HepG2 (cell line): ENCODE results near the gene VAMP2. TPM values are rescaled to one million over a fixed set of nuclear protein-coding genes. Genes with fewer than 3 reads are reported as not detected.

Experiments used
- AKAP8 ChIP-seq: sonication (generic); formaldehyde crosslinking; IDR thresholded peaks from 2 replicates; pipeline ENCODE4 v1.5.1; 2020; ENCODE audit warnings: mild to moderate bottlenecking, missing genetic modification reagents
- ATF7-NPFF ChIP-seq: sonication (generic); formaldehyde crosslinking; IDR thresholded peaks from 2 replicates; pipeline ENCODE4 v1.8.1; 2023; ENCODE audit warnings: mild to moderate bottlenecking, low read depth, missing genetic modification reagents, moderate library complexity
- CEBPZ ChIP-seq: IDR thresholded peaks from 2 replicates; pipeline ENCODE4 v1.6.1; 2012; ENCODE audit warnings: low read length, improper control_type of control experiment
- CREBL2 ChIP-seq: sonication (generic); formaldehyde crosslinking; IDR thresholded peaks from 2 replicates; pipeline ENCODE4 v1.8.1; 2023; ENCODE audit warnings: missing genetic modification reagents, mild to moderate bottlenecking, borderline replicate concordance
- FOXP4 ChIP-seq: sonication (generic); formaldehyde crosslinking; IDR thresholded peaks from 2 replicates; pipeline ENCODE4 v1.4.0; 2020; ENCODE audit warnings: missing genetic modification reagents
- GTF3A ChIP-seq: sonication (generic); formaldehyde crosslinking; conservative IDR thresholded peaks from 2 replicates; pipeline ENCODE4 v1.4.0; 2020; ENCODE audit warnings: mild to moderate bottlenecking, missing genetic modification reagents
- HDAC2 ChIP-seq: sonication (generic); formaldehyde crosslinking; IDR thresholded peaks from 2 replicates; pipeline ENCODE4 v1.4.0; 2020; ENCODE audit warnings: missing genetic modification reagents
- ISX ChIP-seq: sonication (generic); formaldehyde crosslinking; conservative IDR thresholded peaks from 2 replicates; pipeline ENCODE4 v1.5.0; 2020; ENCODE audit warnings: missing genetic modification reagents
- MEF2D ChIP-seq: sonication (generic); formaldehyde crosslinking; IDR thresholded peaks from 2 replicates; pipeline ENCODE4 v1.5.1; 2020; ENCODE audit warnings: mild to moderate bottlenecking, missing genetic modification reagents
- MIXL1 ChIP-seq: IDR thresholded peaks from 2 replicates; pipeline ENCODE4 v1.6.1; 2016
- NCOA2 ChIP-seq: sonication (generic); formaldehyde crosslinking; IDR thresholded peaks from 2 replicates; pipeline ENCODE4 v1.8.0; 2022; ENCODE audit warnings: inconsistent platforms
- PAX8 ChIP-seq: sonication (generic); formaldehyde crosslinking; IDR thresholded peaks from 2 replicates; pipeline ENCODE4 v1.8.0; 2022; ENCODE audit warnings: mild to moderate bottlenecking, missing genetic modification reagents, borderline replicate concordance
- PRMT3 ChIP-seq: sonication (generic); formaldehyde crosslinking; IDR thresholded peaks from 2 replicates; pipeline ENCODE4 v1.8.1; 2022; ENCODE audit warnings: low read depth, mild to moderate bottlenecking, moderate library complexity, missing genetic modification reagents, borderline replicate concordance
- RORA ChIP-seq: sonication (generic); formaldehyde crosslinking; IDR thresholded peaks from 2 replicates; pipeline ENCODE4 v1.5.0; 2020; ENCODE audit warnings: mild to moderate bottlenecking, missing genetic modification reagents, moderate library complexity
- SUZ12 ChIP-seq: fragments of 150-350 bp; IDR thresholded peaks from 2 replicates; pipeline ENCODE4 v1.6.1; 2014; ENCODE audit warnings: low read depth, low read length
- TBL1XR1 ChIP-seq: fragments of 150-350 bp; IDR thresholded peaks from 2 replicates; pipeline ENCODE4 v1.6.1; 2014; ENCODE audit warnings: borderline replicate concordance, low read length; ENCODE audit not compliant: partially characterized antibody
- TEAD3 ChIP-seq: optimal IDR thresholded peaks from 2 replicates; pipeline ENCODE3; 2016; ENCODE audit warnings: borderline replicate concordance
- THAP8 ChIP-seq: sonication (generic); formaldehyde crosslinking; IDR thresholded peaks from 2 replicates; pipeline ENCODE4 v1.5.1; 2020; ENCODE audit warnings: missing genetic modification reagents, mild to moderate bottlenecking, borderline replicate concordance
- ZFAT ChIP-seq: sonication (generic); formaldehyde crosslinking; conservative IDR thresholded peaks from 2 replicates; pipeline ENCODE4 v1.8.1; 2023; ENCODE audit warnings: missing genetic modification reagents, inconsistent platforms
- ZFX ChIP-seq: sonication (generic); formaldehyde crosslinking; IDR thresholded peaks from 2 replicates; pipeline ENCODE4 v1.4.0; 2020; ENCODE audit warnings: mild to moderate bottlenecking, low read depth, missing genetic modification reagents, moderate library complexity
- ZNF343 ChIP-seq: sonication (generic); formaldehyde crosslinking; IDR thresholded peaks from 2 replicates; pipeline ENCODE4 v1.4.0; 2020; ENCODE audit warnings: mild to moderate bottlenecking, missing genetic modification reagents
- ZNF460 ChIP-seq: sonication (generic); formaldehyde crosslinking; IDR thresholded peaks from 2 replicates; pipeline ENCODE4 v1.5.1; 2020; ENCODE audit warnings: missing genetic modification reagents, mild to moderate bottlenecking, borderline replicate concordance
- ZNF496 ChIP-seq: sonication (generic); formaldehyde crosslinking; IDR thresholded peaks from 2 replicates; pipeline ENCODE4 v1.8.1; 2023; ENCODE audit warnings: mild to moderate bottlenecking, moderate library complexity, missing genetic modification reagents; ENCODE audit not compliant: insufficient replicate concordance
- ZNF670 ChIP-seq: sonication (generic); formaldehyde crosslinking; IDR thresholded peaks from 2 replicates; pipeline ENCODE4 v1.8.0; 2022; ENCODE audit warnings: mild to moderate bottlenecking, missing genetic modification reagents, borderline replicate concordance
- polyA plus RNA-seq, 8 experiments: library from polyadenylated mRNA; depleted of rRNA in 3 of 8; stranded (reverse) in 7 of 8; unstranded in 1 of 8; fragments of >200 nt; fragmentation: Illumina TruSeq in 4 of 8; extraction: Trizol in 4 of 8; gene quantifications; 2 replicates each; pipeline versions ENCODE4 v1.2.1 to v1.2.3, GENCODE V29; 2011 to 2016; ENCODE audit warnings: low read depth in 4 of 8, missing spikeins in 1 of 8, mixed read lengths in 1 of 8; ENCODE audit not compliant: insufficient read depth in 1 of 8
- total RNA-seq, 5 experiments: library from RNA; depleted of rRNA; stranded (reverse); fragments of >200 nt; fragmentation: Illumina TruSeq; extraction: Trizol; gene quantifications; 2 replicates each; pipeline ENCODE4 v1.2.3, GENCODE V29; 2016; ENCODE audit warnings: low read depth in 1 of 5
- TF ChIP-seq, protein P1 (sequence below): sonication (generic); formaldehyde crosslinking; IDR thresholded peaks from 2 replicates; pipeline ENCODE4 v1.8.1; 2023; ENCODE audit warnings: mild to moderate bottlenecking, moderate library complexity, missing genetic modification reagents

Gene VAMP2
- total and polyA plus RNA-seq, 2 of the 13 experiments (the other 11 are each of a cell fraction or from before 2014, with no cell fraction given): 3.9 to 17.2 TPM

DNA sequence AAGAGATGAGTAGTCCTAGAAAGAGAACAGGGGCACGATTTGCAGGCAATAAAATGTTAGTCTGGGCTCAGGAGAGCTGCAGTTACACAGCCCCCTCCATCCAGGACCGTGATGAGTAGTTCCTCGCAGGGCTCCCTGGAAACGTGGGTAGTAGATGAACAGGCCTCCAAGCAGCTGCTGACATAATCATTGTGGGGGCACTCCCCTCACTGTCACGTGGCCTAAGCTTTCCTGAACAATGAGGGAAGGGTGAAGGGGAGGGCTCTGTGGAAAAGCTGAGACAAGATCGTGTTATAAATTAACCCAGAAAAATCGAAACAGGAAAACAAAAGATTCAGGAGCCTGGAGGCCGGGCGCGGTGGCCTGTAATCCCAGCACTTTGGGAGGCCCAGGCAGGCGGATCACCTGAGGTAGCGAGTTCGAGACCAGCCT is 9.2 kb downstream of the VAMP2 start (continued):
- TF ChIP-seq CREBL2 (no peak), FOXP4 (CRISPR knock-in tag) (peak; percentile 60), RORA (CRISPR knock-in tag) (no peak), ZNF496 (CRISPR knock-in tag) (no peak), PRMT3 (CRISPR knock-in tag) (no peak), GTF3A (CRISPR knock-in tag) (no peak), CEBPZ (no peak), ZFAT (CRISPR knock-in tag) (no peak), AKAP8 (CRISPR knock-in tag) (peak; percentile 49; the same call in 1 of the 2 replicates), TEAD3 (CRISPR knock-in tag) (no peak), HDAC2 (peak; percentile 44), ZFX (CRISPR knock-in tag) (peak; percentile 73), NCOA2 (CRISPR knock-in tag) (no peak; the same call in 1 of the 2 replicates), PAX8 (CRISPR knock-in tag) (no peak), THAP8 (CRISPR knock-in tag) (no peak), MEF2D (peak; percentile 20; the same call in 1 of the 2 replicates), SUZ12 (no peak), TBL1XR1 (peak; percentile 12), MIXL1 (CRISPR knock-in tag) (peak; percentile 21; the same call in 1 of the 2 replicates), ZNF670 (CRISPR knock-in tag) (no peak), ISX (CRISPR knock-in tag) (no peak), ATF7-NPFF (CRISPR knock-in tag) (no peak), ZNF460 (CRISPR knock-in tag) (no peak), ZNF343 (CRISPR knock-in tag) (no peak)
- TF ChIP-seq, protein P1, sequence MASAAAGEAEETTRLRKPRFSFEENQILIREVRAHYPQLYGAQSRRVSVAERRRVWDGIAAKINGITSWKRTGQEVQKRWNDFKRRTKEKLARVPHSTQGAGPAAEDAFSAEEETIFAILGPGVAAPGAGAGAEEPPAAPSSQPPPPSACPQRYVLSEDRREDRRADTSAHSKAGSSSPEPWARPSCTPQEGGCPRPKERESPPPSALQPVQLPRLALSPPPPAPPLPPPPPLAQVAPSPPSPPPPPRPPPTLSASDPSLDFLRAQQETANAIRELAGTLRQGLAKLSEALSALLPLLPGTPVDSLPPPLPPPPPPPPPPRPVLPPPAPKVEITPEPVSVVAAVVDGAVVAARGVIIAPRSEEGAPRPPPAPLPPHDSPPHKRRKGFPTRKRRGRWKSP (CRISPR knock-in tag): no peak
